ENCODE data around the gene LTBP4.

LTBP4 gene

GRCh38 chr19:40629346-40629745, 28.2 kb downstream of the LTBP4 start:
- Histone ChIP-seq H3K9ac (ENCODE audit: low read depth in 1 of 2, low read length in 2 of 2) (no peak overlapping the region), H3K27ac (ENCODE audit: low read depth in 2 of 2, low read length in 2 of 2) (no peak overlapping the region), H3K4me1 (ENCODE audit: control insufficient read depth in 2 of 2, insufficient read depth in 2 of 2, low read length in 2 of 2) (peaks cover 0 to 2% of the 10 kb centered on the region in 2 donors), H3K4me3 (ENCODE audit: low read length in 2 of 2) (no peak overlapping the region), H3K36me3 (ENCODE audit: control insufficient read depth in 2 of 2, insufficient read depth in 2 of 2, low read length in 2 of 2) (peaks cover 14% of the 10 kb centered on the region in 2 donors), H3K27me3 (ENCODE audit: control insufficient read depth in 2 of 2, insufficient read depth in 2 of 2, low read length in 2 of 2) (peaks cover 0 to 3% of the 10 kb centered on the region in 2 donors), H3K9me3 (ENCODE audit: control insufficient read depth in 2 of 2, low read length in 2 of 2) (no peaks in the 10 kb centered on the region)

- no peak overlapping the region for H3K27ac ChIP-seq (ENCODE audit: low read depth in 2 of 2, low read length in 2 of 2)
- no peak overlapping the region for H3K9ac ChIP-seq (ENCODE audit: low read depth in 1 of 2, low read length in 2 of 2)
- H3K4me1 ChIP-seq (ENCODE audit: control insufficient read depth in 2 of 2, insufficient read depth in 2 of 2, low read length in 2 of 2): peaks cover 0 to 3% of the 10 kb centered on the region in 2 donors
These were observed 29.5 kb downstream of the LTBP4 start for GRCh38 chr19:40630571-40631160.

GRCh38 chr19:40632311-40633036, 31.3 kb downstream of the LTBP4 start:
- Histone ChIP-seq H3K4me3 (ENCODE audit: low read length in 2 of 2) (no peak overlapping the region), H3K4me1 (ENCODE audit: control insufficient read depth in 2 of 2, insufficient read depth in 2 of 2, low read length in 2 of 2) (peaks cover 0 to 3% of the 10 kb centered on the region in 2 donors), H3K9ac (ENCODE audit: low read depth in 1 of 2, low read length in 2 of 2) (no peak overlapping the region), H3K27ac (ENCODE audit: low read depth in 2 of 2, low read length in 2 of 2) (no peak overlapping the region), H3K36me3 (ENCODE audit: control insufficient read depth in 2 of 2, insufficient read depth in 2 of 2, low read length in 2 of 2) (peaks cover 0 to 9% of the 10 kb centered on the region in 2 donors), H3K9me3 (ENCODE audit: control insufficient read depth in 2 of 2, low read length in 2 of 2) (no peaks in the 10 kb centered on the region), H3K27me3 (ENCODE audit: control insufficient read depth in 2 of 2, insufficient read depth in 2 of 2, low read length in 2 of 2) (peaks cover 0 to 3% of the 10 kb centered on the region in 2 donors)

More at GRCh38 chr19:40630571-40631160, 29.5 kb downstream of the LTBP4 start:
- Histone ChIP-seq H3K4me3 (ENCODE audit: low read length in 2 of 2) (no peak overlapping the region), H3K9me3 (ENCODE audit: control insufficient read depth in 2 of 2, low read length in 2 of 2) (no peaks in the 10 kb centered on the region), H3K36me3 (ENCODE audit: control insufficient read depth in 2 of 2, insufficient read depth in 2 of 2, low read length in 2 of 2) (peaks cover 9 to 11% of the 10 kb centered on the region in 2 donors), H3K27me3 (ENCODE audit: control insufficient read depth in 2 of 2, insufficient read depth in 2 of 2, low read length in 2 of 2) (peaks cover 0 to 3% of the 10 kb centered on the region in 2 donors)

GRCh38 chr19:40633207-40633606, 32.0 kb downstream of the LTBP4 start:
- Histone ChIP-seq H3K27ac (ENCODE audit: low read depth in 2 of 2, low read length in 2 of 2) (no peak overlapping the region), H3K9me3 (ENCODE audit: control insufficient read depth in 2 of 2, low read length in 2 of 2) (no peaks in the 10 kb centered on the region), H3K4me1 (ENCODE audit: control insufficient read depth in 2 of 2, insufficient read depth in 2 of 2, low read length in 2 of 2) (peaks cover 0 to 3% of the 10 kb centered on the region in 2 donors), H3K36me3 (ENCODE audit: control insufficient read depth in 2 of 2, insufficient read depth in 2 of 2, low read length in 2 of 2) (peaks cover 0 to 9% of the 10 kb centered on the region in 2 donors), H3K9ac (ENCODE audit: low read depth in 1 of 2, low read length in 2 of 2) (no peak overlapping the region), H3K4me3 (ENCODE audit: low read length in 2 of 2) (no peak overlapping the region), H3K27me3 (ENCODE audit: control insufficient read depth in 2 of 2, insufficient read depth in 2 of 2, low read length in 2 of 2) (peaks cover 0 to 3% of the 10 kb centered on the region in 2 donors)

GRCh38 chr19:40638327-40638726, 37.2 kb downstream of the LTBP4 start:
- H3K36me3 ChIP-seq (ENCODE audit: control insufficient read depth in 2 of 2, insufficient read depth in 2 of 2, low read length in 2 of 2): no peaks in the 10 kb centered on the region
- H3K4me3 ChIP-seq (ENCODE audit: low read length in 2 of 2): no peak overlapping the region
- H3K27ac ChIP-seq (ENCODE audit: low read depth in 2 of 2, low read length in 2 of 2): no peak overlapping the region
- H3K9ac ChIP-seq (ENCODE audit: low read depth in 1 of 2, low read length in 2 of 2): no peak overlapping the region
- peaks cover 0 to 3% of the 10 kb centered on the region in 2 donors for H3K27me3 ChIP-seq (ENCODE audit: control insufficient read depth in 2 of 2, insufficient read depth in 2 of 2, low read length in 2 of 2)
- H3K4me1 ChIP-seq (ENCODE audit: control insufficient read depth in 2 of 2, insufficient read depth in 2 of 2, low read length in 2 of 2): peaks cover 0 to 3% of the 10 kb centered on the region in 2 donors
- H3K9me3 ChIP-seq (ENCODE audit: control insufficient read depth in 2 of 2, low read length in 2 of 2): no peaks in the 10 kb centered on the region

- no peaks in the 10 kb centered on the region for H3K36me3 ChIP-seq (ENCODE audit: control insufficient read depth in 2 of 2, insufficient read depth in 2 of 2, low read length in 2 of 2)
- H3K27ac ChIP-seq (ENCODE audit: low read depth in 2 of 2, low read length in 2 of 2): no peak overlapping the region
- no peaks in the 10 kb centered on the region for H3K9me3 ChIP-seq (ENCODE audit: control insufficient read depth in 2 of 2, low read length in 2 of 2)
- H3K4me3 ChIP-seq (ENCODE audit: low read length in 2 of 2): no peak overlapping the region
- no peaks in the 10 kb centered on the region for H3K4me1 ChIP-seq (ENCODE audit: control insufficient read depth in 2 of 2, insufficient read depth in 2 of 2, low read length in 2 of 2)
- no peaks in the 10 kb centered on the region for H3K27me3 ChIP-seq (ENCODE audit: control insufficient read depth in 2 of 2, insufficient read depth in 2 of 2, low read length in 2 of 2)
- no peak overlapping the region for H3K9ac ChIP-seq (ENCODE audit: low read depth in 1 of 2, low read length in 2 of 2)
These were observed 38.4 kb downstream of the LTBP4 start for GRCh38 chr19:40639638-40639982.

GRCh38 chr19:40640744-40641143, 39.6 kb downstream of the LTBP4 start:
- H3K27ac ChIP-seq (ENCODE audit: low read depth in 2 of 2, low read length in 2 of 2): peak overlapping the region; percentile 29 to 48
- no peaks in the 10 kb centered on the region for H3K9me3 ChIP-seq (ENCODE audit: control insufficient read depth in 2 of 2, low read length in 2 of 2)
- H3K9ac ChIP-seq (ENCODE audit: low read depth in 1 of 2, low read length in 2 of 2): no peak overlapping the region
- H3K4me1 ChIP-seq (ENCODE audit: control insufficient read depth in 2 of 2, insufficient read depth in 2 of 2, low read length in 2 of 2): no peaks in the 10 kb centered on the region
- no peaks in the 10 kb centered on the region for H3K27me3 ChIP-seq (ENCODE audit: control insufficient read depth in 2 of 2, insufficient read depth in 2 of 2, low read length in 2 of 2)
- no peak overlapping the region for H3K4me3 ChIP-seq (ENCODE audit: low read length in 2 of 2)
- H3K36me3 ChIP-seq (ENCODE audit: control insufficient read depth in 2 of 2, insufficient read depth in 2 of 2, low read length in 2 of 2): no peaks in the 10 kb centered on the region

- H3K9me3 ChIP-seq (ENCODE audit: control insufficient read depth in 2 of 2, low read length in 2 of 2): no peaks in the 10 kb centered on the region
- H3K9ac ChIP-seq (ENCODE audit: low read depth in 1 of 2, low read length in 2 of 2): no peak overlapping the region
- no peaks in the 10 kb centered on the region for H3K36me3 ChIP-seq (ENCODE audit: control insufficient read depth in 2 of 2, insufficient read depth in 2 of 2, low read length in 2 of 2)
- H3K27ac ChIP-seq (ENCODE audit: low read depth in 2 of 2, low read length in 2 of 2): peak overlapping the region in 1 of 2 donors; percentile 38
- no peak overlapping the region for H3K4me3 ChIP-seq (ENCODE audit: low read length in 2 of 2)
- H3K4me1 ChIP-seq (ENCODE audit: control insufficient read depth in 2 of 2, insufficient read depth in 2 of 2, low read length in 2 of 2): no peaks in the 10 kb centered on the region
- no peaks in the 10 kb centered on the region for H3K27me3 ChIP-seq (ENCODE audit: control insufficient read depth in 2 of 2, insufficient read depth in 2 of 2, low read length in 2 of 2)
These were observed 40.1 kb downstream of the LTBP4 start for GRCh38 chr19:40641281-40641680.

- no peaks in the 10 kb centered on the region for H3K36me3 ChIP-seq (ENCODE audit: control insufficient read depth in 2 of 2, insufficient read depth in 2 of 2, low read length in 2 of 2)
These were observed 41.0 kb downstream of the LTBP4 start for GRCh38 chr19:40642051-40642706.

GRCh38 chr19:40642757-40643305, 41.7 kb downstream of the LTBP4 start:
- peaks cover 0 to 4% of the 10 kb centered on the region in 2 donors for H3K4me1 ChIP-seq (ENCODE audit: control insufficient read depth in 2 of 2, insufficient read depth in 2 of 2, low read length in 2 of 2)
- H3K9ac ChIP-seq (ENCODE audit: low read depth in 1 of 2, low read length in 2 of 2): no peak overlapping the region
- no peaks in the 10 kb centered on the region for H3K27me3 ChIP-seq (ENCODE audit: control insufficient read depth in 2 of 2, insufficient read depth in 2 of 2, low read length in 2 of 2)
- no peaks in the 10 kb centered on the region for H3K36me3 ChIP-seq (ENCODE audit: control insufficient read depth in 2 of 2, insufficient read depth in 2 of 2, low read length in 2 of 2)
- peak overlapping the region in 1 of 2 donors; percentile 17 for H3K27ac ChIP-seq (ENCODE audit: low read depth in 2 of 2, low read length in 2 of 2)
- H3K4me3 ChIP-seq (ENCODE audit: low read length in 2 of 2): no peak overlapping the region
- H3K9me3 ChIP-seq (ENCODE audit: control insufficient read depth in 2 of 2, low read length in 2 of 2): no peaks in the 10 kb centered on the region

More at GRCh38 chr19:40642051-40642706, 41.0 kb downstream of the LTBP4 start:
- no peak overlapping the region for H3K27ac ChIP-seq (ENCODE audit: low read depth in 2 of 2, low read length in 2 of 2)
- H3K9ac ChIP-seq (ENCODE audit: low read depth in 1 of 2, low read length in 2 of 2): no peak overlapping the region
- no peak overlapping the region for H3K4me3 ChIP-seq (ENCODE audit: low read length in 2 of 2)
- peaks cover 0 to 4% of the 10 kb centered on the region in 2 donors for H3K4me1 ChIP-seq (ENCODE audit: control insufficient read depth in 2 of 2, insufficient read depth in 2 of 2, low read length in 2 of 2)
- H3K9me3 ChIP-seq (ENCODE audit: control insufficient read depth in 2 of 2, low read length in 2 of 2): no peaks in the 10 kb centered on the region
- no peaks in the 10 kb centered on the region for H3K27me3 ChIP-seq (ENCODE audit: control insufficient read depth in 2 of 2, insufficient read depth in 2 of 2, low read length in 2 of 2)
